ENCODE results near the gene C2CD3.

C2CD3 gene

GRCh38 chr11:73978576-73979086 lies 192.2 kb downstream of the C2CD3 start:
- no peak for DNase-seq

GRCh38 chr11:73977856-73978519 lies 192.8 kb downstream of the C2CD3 start:
- no peak for DNase-seq

- DNase-seq: no peak
Measured at GRCh38 chr11:73976451-73977151, 194.2 kb downstream of the C2CD3 start.

GRCh38 chr11:73975479-73975757 lies 195.4 kb downstream of the C2CD3 start:
- DNase-seq: no peak

GRCh38 chr11:73974604-73975478 lies 196.0 kb downstream of the C2CD3 start:
- no peak for DNase-seq

GRCh38 chr11:73972620-73973449 lies 198.0 kb downstream of the C2CD3 start:
- no peak for DNase-seq

GRCh38 chr11:73972187-73972586 lies 198.6 kb downstream of the C2CD3 start:
- DNase-seq: no peak

GRCh38 chr11:73971175-73971719 lies 199.6 kb downstream of the C2CD3 start:
- no peak for DNase-seq

GRCh38 chr11:73969991-73970800 lies 200.6 kb downstream of the C2CD3 start:
- no peak for DNase-seq

GRCh38 chr11:73969091-73969490 lies 201.7 kb downstream of the C2CD3 start:
- no peak for DNase-seq

- DNase-seq: no peak
Measured at GRCh38 chr11:73968356-73968966, 202.3 kb downstream of the C2CD3 start.

- DNase-seq: no peak
Measured at GRCh38 chr11:73965764-73966121, 205.1 kb downstream of the C2CD3 start.

- DNase-seq: peak; percentile 26
Measured at GRCh38 chr11:73965076-73965763, 205.6 kb downstream of the C2CD3 start.

- no peak for DNase-seq
Measured at GRCh38 chr11:73963861-73964260, 206.9 kb downstream of the C2CD3 start.

All from fibroblast of skin of right biceps (primary cell).